CD1c-positive myeloid dendritic cell (primary cell): ENCODE data around the gene ZPBP.

Experiments used
- DNase-seq: peaks from one replicate; pipeline ENCODE4 v3.0.0-alpha.2; 2016; ENCODE audit errors: extremely low spot score

Gene ZPBP

GRCh38 chr7:50092579-50093491 lies at the start of gene ZPBP:
TSS of gene ZPBP (minus strand) at chr7:50093246. CDS start at chr7:50093194, 52 bp downstream.
- DNase-seq, result peak; percentile 82

- DNase-seq, result peak; percentile 70
Observed at GRCh38 chr7:50142425-50143017, 49.5 kb upstream of the ZPBP start.

GRCh38 chr7:50141854-50142253 lies 48.8 kb upstream of the ZPBP start:
- no peak for DNase-seq

- DNase-seq, result no peak
Observed at GRCh38 chr7:50141131-50141530, 48.1 kb upstream of the ZPBP start.

- no peak for DNase-seq
Observed at GRCh38 chr7:50140688-50141087, 47.6 kb upstream of the ZPBP start.

GRCh38 chr7:50138101-50138500 lies 45.1 kb upstream of the ZPBP start:
- no peak for DNase-seq

- no peak for DNase-seq
Observed at GRCh38 chr7:50125766-50126165, 32.7 kb upstream of the ZPBP start.

GRCh38 chr7:50121286-50121685 lies 28.2 kb upstream of the ZPBP start:
- DNase-seq, result peak; percentile 23

GRCh38 chr7:50119815-50120637 lies 27.0 kb upstream of the ZPBP start:
- peak; percentile 27 for DNase-seq

GRCh38 chr7:50112250-50112649 lies 19.2 kb upstream of the ZPBP start:
- DNase-seq, result no peak

GRCh38 chr7:50101873-50102272 lies 8.8 kb upstream of the ZPBP start:
- no peak for DNase-seq

- no peak for DNase-seq
Observed at GRCh38 chr7:50095634-50096033, 2.6 kb upstream of the ZPBP start.

- no peak for DNase-seq
Observed at GRCh38 chr7:50088463-50089129, 4.5 kb downstream of the ZPBP start.

GRCh38 chr7:50085344-50085743 lies 7.7 kb downstream of the ZPBP start:
- DNase-seq, result no peak

GRCh38 chr7:50073093-50073492 lies 20.0 kb downstream of the ZPBP start:
- no peak for DNase-seq

GRCh38 chr7:50069613-50070012 lies 23.4 kb downstream of the ZPBP start:
- DNase-seq, result peak; percentile 45

- DNase-seq, result peak; percentile 21
Observed at GRCh38 chr7:50068850-50069551, 24.0 kb downstream of the ZPBP start.

- DNase-seq, result peak; percentile 9
Observed at GRCh38 chr7:50068026-50068425, 25.0 kb downstream of the ZPBP start.

- no peak for DNase-seq
Observed at GRCh38 chr7:50062951-50063350, 30.1 kb downstream of the ZPBP start.

- peak; percentile 9 for DNase-seq
Observed at GRCh38 chr7:50056131-50056530, 36.9 kb downstream of the ZPBP start.

GRCh38 chr7:50047716-50048115 lies 45.3 kb downstream of the ZPBP start:
- DNase-seq, result no peak
